DOHH2 (cell line): ENCODE data around the gene UMAD1.

Experiments
- EZH2phosphoT487 ChIP-seq: fragments of 200-600 bp; sonication (generic); IDR thresholded peaks from 2 replicates; pipeline ENCODE4 v1.6.1; 2017; ENCODE audit warnings: borderline replicate concordance, mild to moderate bottlenecking, antibody characterized with exemption, low read length, moderate library complexity, mixed read lengths
- TF ChIP-seq, protein P1 (sequence below): fragments of 200-600 bp; sonication (generic); IDR thresholded peaks from one replicate; pipeline ENCODE4 v1.5.1; 2014; ENCODE audit warnings: antibody characterized with exemption, mild to moderate bottlenecking, low read depth, low read length; ENCODE audit not compliant: poor library complexity, severe bottlenecking

DNA sequence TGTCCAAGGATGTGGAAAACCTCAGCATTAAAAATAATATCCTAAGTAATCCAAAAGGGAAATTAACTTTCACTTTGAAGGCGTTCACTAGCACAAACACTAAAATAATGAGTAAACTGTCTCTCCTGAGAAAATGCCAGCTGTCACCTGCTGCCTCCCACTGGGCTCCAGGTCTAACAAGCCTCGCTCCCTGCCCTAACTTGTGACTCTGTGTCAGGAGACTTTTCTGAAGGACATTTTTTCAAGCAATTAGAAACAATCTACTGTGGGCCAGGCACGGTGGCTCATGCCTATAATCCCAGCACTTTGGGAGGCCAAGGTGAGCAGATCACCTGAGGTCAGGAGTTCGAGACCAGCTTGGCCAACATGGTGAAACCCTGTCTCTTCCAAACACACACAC lies 255.2 kb downstream of the UMAD1 start:
- no peak for TF ChIP-seq EZH2phosphoT487
- TF ChIP-seq, protein P1, sequence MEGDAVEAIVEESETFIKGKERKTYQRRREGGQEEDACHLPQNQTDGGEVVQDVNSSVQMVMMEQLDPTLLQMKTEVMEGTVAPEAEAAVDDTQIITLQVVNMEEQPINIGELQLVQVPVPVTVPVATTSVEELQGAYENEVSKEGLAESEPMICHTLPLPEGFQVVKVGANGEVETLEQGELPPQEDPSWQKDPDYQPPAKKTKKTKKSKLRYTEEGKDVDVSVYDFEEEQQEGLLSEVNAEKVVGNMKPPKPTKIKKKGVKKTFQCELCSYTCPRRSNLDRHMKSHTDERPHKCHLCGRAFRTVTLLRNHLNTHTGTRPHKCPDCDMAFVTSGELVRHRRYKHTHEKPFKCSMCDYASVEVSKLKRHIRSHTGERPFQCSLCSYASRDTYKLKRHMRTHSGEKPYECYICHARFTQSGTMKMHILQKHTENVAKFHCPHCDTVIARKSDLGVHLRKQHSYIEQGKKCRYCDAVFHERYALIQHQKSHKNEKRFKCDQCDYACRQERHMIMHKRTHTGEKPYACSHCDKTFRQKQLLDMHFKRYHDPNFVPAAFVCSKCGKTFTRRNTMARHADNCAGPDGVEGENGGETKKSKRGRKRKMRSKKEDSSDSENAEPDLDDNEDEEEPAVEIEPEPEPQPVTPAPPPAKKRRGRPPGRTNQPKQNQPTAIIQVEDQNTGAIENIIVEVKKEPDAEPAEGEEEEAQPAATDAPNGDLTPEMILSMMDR = no peak
